Smooth muscle cell of bladder (primary cell): ENCODE results near the gene PTPRJ. TPM values are rescaled to one million over a fixed set of nuclear protein-coding genes. Genes with fewer than 3 reads are reported as not detected.

ENCODE experiments used
- total RNA-seq: library from RNA; depleted of rRNA; stranded (reverse); fragments of >200 nt; gene quantifications from 2 replicates; pipeline ENCODE4 v1.2.3, GENCODE V29; 2014

The PTPRJ gene
- 11.1 and 14.2 TPM in 2 replicates for total RNA-seq

GRCh38 chr11:47980088-47980906 lies at the start of gene PTPRJ:
PTPRJ (plus strand) TSS chr11:47980559; CDS start chr11:47980913, 354 bp downstream.

GRCh38 chr11:48216510-48216909 lies 236.2 kb downstream of the PTPRJ start, which contains the start of gene OR4B1:
OR4B1 (plus strand) TSS chr11:48216810; CDS start chr11:48216810, 0 bp downstream.

Other genes with a start within 250 kb of the PTPRJ start
- 56.7 and 58.9 TPM in 2 replicates for gene FNBP4, start 213.2 kb upstream of the PTPRJ start, total RNA-seq
- 21.2 and 22.2 TPM in 2 replicates for gene NUP160, start 132.2 kb upstream of the PTPRJ start, total RNA-seq
- not detected in 2 replicates for gene OR4B1, start 236.3 kb downstream of the PTPRJ start, total RNA-seq